Activated naive CD8-positive, alpha-beta T cell (primary cell): ENCODE data around the gene CACNA1G.

Source experiments
- H3K27ac Mint-ChIP-seq: one replicate; pipeline ENCODE4 v1.8.0; 2021; ENCODE audit warnings: mixed read lengths
- H3K27me3 Mint-ChIP-seq: one replicate; pipeline ENCODE4 v1.8.0; 2021; ENCODE audit warnings: mixed read lengths
- H3K36me3 Mint-ChIP-seq: one replicate; pipeline ENCODE4 v1.8.0; 2021; ENCODE audit warnings: mixed read lengths
- H3K4me1 Mint-ChIP-seq: one replicate; pipeline ENCODE4 v1.8.0; 2021; ENCODE audit warnings: low read depth, mixed read lengths
- H3K4me3 Mint-ChIP-seq: one replicate; pipeline ENCODE4 v1.8.0; 2021; ENCODE audit warnings: mild to moderate bottlenecking, mixed read lengths
- H3K9me3 Mint-ChIP-seq: one replicate; pipeline ENCODE4 v1.8.0; 2021; ENCODE audit warnings: low read depth, mixed read lengths

The CACNA1G gene

GRCh38 chr17:50668025-50668837 is 107.7 kb downstream of the CACNA1G start:
- H3K4me1 Mint-ChIP-seq: no peaks in the 10 kb centered on the region
- H3K4me3 Mint-ChIP-seq: no peak overlapping the region
- H3K27ac Mint-ChIP-seq: no peak overlapping the region
- H3K9me3 Mint-ChIP-seq: no peaks in the 10 kb centered on the region
- H3K27me3 Mint-ChIP-seq: no peaks in the 10 kb centered on the region
- H3K36me3 Mint-ChIP-seq: no peaks in the 10 kb centered on the region

GRCh38 chr17:50668838-50669581 is 108.5 kb downstream of the CACNA1G start:
- Mint-ChIP-seq H3K9me3 (no peaks in the 10 kb centered on the region), H3K36me3 (no peaks in the 10 kb centered on the region), H3K4me1 (no peaks in the 10 kb centered on the region), H3K27ac (no peak overlapping the region), H3K27me3 (no peaks in the 10 kb centered on the region), H3K4me3 (no peak overlapping the region)

DNA sequence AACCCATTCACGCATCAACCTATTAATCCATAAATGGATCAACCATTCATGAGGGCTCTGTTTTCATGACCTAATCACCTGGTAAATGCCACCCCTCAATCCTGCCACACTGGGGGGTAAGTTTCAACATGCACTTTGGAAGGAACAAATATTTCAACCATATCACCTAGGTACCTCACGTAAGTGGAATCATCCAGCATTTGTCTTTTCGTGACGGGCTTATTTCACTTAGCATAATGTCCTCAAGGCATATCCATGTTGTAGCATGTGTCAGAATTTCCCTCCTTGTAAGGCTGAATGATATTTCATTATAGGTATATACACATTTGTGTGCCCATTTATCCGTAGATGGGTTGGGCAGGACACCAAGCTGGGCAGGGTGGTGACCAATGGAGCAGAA is 111.6 kb downstream of the CACNA1G start:
- H3K4me3 Mint-ChIP-seq: no peak overlapping the region
- H3K36me3 Mint-ChIP-seq: no peaks in the 10 kb centered on the region
- H3K4me1 Mint-ChIP-seq: no peaks in the 10 kb centered on the region
- no peak overlapping the region for H3K27ac Mint-ChIP-seq
- no peaks in the 10 kb centered on the region for H3K9me3 Mint-ChIP-seq
- no peaks in the 10 kb centered on the region for H3K27me3 Mint-ChIP-seq

- no peaks in the 10 kb centered on the region for H3K4me1 Mint-ChIP-seq
- no peak overlapping the region for H3K27ac Mint-ChIP-seq
- no peaks in the 10 kb centered on the region for H3K9me3 Mint-ChIP-seq
- no peak overlapping the region for H3K4me3 Mint-ChIP-seq
- H3K27me3 Mint-ChIP-seq: peaks cover 3% of the 10 kb centered on the region
- no peaks in the 10 kb centered on the region for H3K36me3 Mint-ChIP-seq
These were observed 112.5 kb downstream of the CACNA1G start for GRCh38 chr17:50672831-50673551.

DNA sequence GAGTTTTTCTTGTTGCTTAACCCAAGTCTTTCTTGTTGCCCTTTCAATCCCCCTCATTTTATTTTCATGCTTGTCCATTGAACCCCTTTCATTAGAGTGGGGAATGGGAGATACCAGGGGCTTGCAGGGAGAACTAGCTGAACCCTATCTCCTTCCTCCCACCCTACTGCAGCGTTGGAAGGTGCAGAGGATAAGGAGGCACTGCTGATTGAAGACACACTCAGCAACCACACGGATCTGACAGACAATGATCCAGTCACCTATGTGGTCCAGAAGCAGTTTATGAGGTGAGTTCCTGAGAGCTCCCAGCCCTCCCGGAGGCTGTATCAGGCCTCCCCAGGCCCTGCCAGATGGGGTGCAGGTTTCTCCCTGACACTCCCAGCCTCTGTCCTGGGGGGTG is 114.7 kb downstream of the CACNA1G start:
- peaks cover 3% of the 10 kb centered on the region for H3K27me3 Mint-ChIP-seq
- no peak overlapping the region for H3K27ac Mint-ChIP-seq
- H3K36me3 Mint-ChIP-seq: no peaks in the 10 kb centered on the region
- no peaks in the 10 kb centered on the region for H3K4me1 Mint-ChIP-seq
- H3K9me3 Mint-ChIP-seq: no peaks in the 10 kb centered on the region
- H3K4me3 Mint-ChIP-seq: no peak overlapping the region

DNA sequence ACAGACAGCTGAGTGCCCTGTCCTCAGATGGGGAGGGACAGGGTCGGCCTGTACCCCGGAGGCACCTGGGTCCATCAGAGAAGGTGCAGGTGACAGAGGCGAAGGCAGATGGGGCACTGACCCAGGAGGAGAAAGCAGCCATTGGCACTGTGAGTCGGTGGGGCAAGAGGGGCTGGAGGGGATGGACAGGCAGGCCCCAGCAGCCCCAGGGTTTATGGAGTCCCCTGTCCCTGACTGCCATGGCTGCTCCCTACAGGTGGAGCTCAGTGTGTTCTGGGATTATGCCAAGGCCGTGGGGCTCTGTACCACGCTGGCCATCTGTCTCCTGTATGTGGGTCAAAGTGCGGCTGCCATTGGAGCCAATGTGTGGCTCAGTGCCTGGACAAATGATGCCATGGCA is 115.1 kb downstream of the CACNA1G start:
- Mint-ChIP-seq H3K4me1 (no peaks in the 10 kb centered on the region), H3K4me3 (no peak overlapping the region), H3K36me3 (peaks cover 3% of the 10 kb centered on the region), H3K9me3 (no peaks in the 10 kb centered on the region), H3K27me3 (peaks cover 6% of the 10 kb centered on the region), H3K27ac (no peak overlapping the region)

DNA sequence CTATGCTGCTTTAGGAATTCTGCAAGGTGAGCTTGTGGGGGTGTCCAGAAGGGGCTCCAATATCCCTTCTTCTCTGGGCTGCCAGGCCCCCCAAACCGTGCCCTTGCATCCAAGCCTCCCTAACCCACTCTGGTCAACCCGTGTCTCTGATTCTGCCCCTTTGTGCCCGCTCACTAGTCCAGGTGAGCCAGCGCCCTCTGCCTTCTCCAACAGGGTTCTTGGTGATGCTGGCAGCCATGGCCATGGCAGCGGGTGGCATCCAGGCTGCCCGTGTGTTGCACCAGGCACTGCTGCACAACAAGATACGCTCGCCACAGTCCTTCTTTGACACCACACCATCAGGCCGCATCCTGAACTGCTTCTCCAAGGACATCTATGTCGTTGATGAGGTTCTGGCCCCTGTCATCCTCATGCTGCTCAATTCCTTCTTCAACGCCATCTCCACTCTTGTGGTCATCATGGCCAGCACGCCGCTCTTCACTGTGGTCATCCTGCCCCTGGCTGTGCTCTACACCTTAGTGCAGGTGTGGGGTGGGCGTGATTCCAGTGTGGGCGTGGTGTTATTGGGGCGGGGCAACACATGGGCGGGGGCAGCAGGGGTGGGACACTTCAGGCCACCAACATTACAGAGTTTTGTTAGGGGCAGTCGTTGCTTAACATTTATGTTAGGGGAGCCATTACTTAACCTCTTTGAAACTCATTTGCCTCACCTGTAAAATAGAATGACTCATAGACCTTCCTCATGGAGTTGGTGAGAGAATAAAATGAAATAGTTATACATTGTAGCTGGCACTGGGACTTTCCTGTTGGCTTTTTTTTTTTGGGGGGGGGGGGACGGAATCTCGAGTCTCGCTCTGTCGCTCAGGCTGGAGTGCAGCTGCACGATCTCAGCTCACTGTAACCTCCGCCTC is 115.8 kb downstream of the CACNA1G start:
- H3K27ac Mint-ChIP-seq: no peak overlapping the region
- H3K36me3 Mint-ChIP-seq: peaks cover 3% of the 10 kb centered on the region
- no peaks in the 10 kb centered on the region for H3K4me1 Mint-ChIP-seq
- no peaks in the 10 kb centered on the region for H3K9me3 Mint-ChIP-seq
- H3K27me3 Mint-ChIP-seq: peaks cover 8% of the 10 kb centered on the region
- no peak overlapping the region for H3K4me3 Mint-ChIP-seq
